Measurements from ENCODE around the gene SETMAR.

The SETMAR gene

DNA sequence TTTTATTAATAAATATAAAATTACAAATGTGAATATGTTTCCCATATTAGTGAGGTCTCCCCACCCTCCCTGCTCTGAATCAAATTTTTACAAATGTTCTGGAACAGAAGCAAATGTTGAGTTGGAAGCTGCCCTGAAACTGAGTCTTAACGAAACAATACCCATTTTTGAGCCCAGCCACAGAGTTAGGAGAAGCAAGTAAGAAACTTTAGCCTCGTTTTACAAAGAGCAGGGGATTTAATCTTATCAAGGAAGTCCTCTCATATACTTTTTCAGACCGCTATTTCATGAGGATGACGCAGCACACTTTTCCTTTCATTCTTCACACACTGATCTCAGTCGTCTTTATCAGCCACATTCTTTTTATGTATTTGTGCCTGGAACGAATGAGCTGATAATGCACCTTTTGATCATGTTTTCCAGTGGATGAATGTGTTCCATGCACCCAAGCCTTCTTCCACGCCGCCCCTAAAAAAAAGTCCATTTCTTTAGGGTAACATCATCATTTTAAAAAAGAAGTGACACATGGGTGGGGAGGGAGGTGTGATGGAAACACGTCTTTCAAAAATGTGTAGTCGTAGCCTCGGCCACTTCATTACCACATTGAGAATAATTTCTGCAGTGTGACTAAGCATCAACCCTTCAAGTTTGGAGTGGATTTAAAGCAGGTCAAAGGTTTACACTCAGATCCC lies 48.1 kb downstream of the SETMAR start:
- peak; percentile 20 for DNase-seq (ENCODE audit: low read depth)

DNA sequence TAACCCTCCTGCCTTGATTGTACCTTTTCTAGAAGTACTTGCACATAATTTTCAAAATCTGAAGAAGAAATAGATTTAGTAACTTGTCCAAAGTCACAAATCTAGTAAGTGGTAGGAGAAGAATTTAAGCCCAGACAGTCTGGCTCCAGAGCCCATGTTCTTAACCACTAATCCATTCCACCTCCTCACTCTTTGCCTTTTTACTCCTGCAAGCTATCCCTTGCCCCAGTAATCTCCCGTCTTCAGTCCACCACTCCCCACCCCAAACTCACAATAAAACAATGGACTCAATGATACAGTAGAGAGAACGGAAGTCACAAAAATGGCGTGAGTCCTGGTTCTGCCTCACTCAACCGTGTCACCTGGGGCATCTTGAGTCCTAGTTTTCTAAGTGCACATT lies 48.7 kb downstream of the SETMAR start:
- no peak for DNase-seq (ENCODE audit: low read depth)

DNA sequence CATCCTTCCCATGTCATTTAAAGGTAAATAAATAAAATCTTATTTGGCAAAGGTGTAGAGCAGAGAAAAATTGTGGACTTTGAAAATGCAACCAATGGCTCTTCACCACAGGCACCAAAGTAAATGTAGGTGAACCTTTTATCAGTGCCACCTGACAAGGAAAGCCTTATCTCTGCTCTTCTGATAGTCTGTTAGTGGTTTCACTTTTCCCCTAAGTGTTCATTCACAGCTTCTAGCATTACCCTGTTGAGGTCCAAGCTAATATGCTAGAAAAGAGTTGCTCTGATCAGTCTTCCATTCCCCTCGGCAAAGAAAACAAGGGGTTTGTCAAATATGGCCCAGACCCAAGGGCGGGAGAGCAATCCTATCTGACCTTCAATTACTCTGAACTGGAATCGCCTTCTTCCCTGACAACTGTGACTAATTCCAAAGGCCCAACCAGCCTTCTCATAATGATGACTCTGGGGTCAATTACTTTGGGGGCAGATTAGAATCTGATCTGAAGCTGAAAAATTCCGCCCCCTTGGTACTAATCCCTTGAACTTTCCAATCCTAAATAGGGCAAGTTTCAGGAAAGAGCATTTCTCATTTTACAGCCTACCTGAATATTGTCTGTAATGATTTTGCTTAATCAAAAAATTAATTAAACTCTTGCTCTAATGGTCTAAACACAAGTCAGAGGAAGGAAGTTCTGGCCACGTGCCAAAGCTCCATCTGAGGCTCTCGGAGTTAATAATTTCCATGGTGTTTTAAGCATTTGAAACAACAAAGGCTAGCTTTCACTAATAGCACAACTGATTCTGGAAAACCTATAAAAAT lies 52.4 kb downstream of the SETMAR start:
- DNase-seq (ENCODE audit: low read depth): no peak

DNA sequence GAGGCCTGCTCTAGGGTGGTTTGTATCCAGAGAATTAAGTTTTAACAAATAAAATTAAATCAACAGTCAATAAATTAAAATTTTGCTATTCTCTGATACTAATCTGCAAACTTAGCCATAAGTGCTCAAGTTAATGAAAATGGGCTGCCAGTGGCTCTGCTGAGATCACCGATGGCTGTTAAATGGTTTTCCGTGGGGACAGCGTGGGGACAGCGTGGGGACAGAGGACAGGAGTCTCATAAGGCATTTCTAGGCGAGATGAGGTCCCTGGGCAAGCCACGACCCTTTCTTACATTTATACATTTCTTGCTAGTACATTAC lies 53.0 kb downstream of the SETMAR start:
- no peak for DNase-seq (ENCODE audit: low read depth)

DNA sequence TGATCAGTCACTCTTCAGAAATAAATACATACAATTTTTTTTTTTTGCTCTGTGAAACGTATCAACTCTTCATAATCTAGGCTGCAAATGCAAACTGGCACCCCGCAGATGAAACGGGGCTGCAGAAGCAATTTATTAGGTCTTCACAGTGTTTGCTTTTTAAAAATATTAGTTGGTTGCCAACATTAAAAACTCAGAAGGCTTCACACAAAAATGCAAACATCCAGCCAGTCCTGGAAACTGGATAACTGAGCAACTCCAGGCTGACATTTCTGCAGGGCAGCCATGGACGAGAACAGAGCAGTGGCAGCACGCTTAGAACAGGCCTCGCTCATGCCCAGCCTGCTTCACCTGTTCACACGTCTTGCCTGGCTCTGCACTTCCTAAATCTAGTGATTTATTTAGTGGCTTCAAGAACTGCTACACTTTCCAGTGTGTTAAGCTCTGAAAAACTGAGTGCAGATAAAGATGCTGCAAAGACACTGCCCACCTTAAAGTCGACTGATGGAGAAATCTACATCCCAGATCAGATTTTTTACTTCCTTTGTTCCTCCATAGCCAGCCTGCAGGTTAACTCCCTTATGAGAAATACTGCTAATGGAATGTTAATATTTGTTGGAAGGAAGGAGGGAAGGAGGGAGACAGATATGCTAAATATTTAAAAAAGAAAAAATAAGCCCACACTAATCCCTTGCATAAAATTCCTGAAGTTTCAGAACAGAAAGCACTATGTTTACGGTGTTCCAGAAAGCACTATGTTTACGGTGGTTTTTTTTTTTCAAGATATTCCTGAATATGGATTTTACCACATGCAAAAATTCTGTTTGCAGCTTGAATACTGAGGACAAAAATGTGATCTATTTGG lies 53.6 kb downstream of the SETMAR start:
- no peak for DNase-seq (ENCODE audit: low read depth)

DNA sequence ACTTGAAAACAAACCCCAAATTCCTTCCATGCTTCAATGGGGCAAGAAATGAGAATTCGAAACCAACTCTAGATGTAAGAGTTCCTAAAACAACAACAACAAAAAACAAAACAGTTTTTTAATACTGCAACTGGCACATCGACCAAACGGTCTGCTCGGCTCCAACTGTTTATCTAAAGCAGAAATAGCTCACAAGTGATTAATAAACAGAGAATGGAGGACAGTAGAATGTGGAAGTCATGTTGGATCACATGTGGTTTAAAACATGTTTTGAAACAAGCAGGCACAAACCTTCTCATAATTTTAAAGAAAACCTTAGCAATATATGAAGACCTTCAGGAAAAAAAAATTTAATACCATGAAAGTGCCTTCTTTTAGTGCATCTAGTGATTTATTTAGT lies 55.1 kb downstream of the SETMAR start:
- peak; percentile 24 for DNase-seq (ENCODE audit: low read depth)

DNA sequence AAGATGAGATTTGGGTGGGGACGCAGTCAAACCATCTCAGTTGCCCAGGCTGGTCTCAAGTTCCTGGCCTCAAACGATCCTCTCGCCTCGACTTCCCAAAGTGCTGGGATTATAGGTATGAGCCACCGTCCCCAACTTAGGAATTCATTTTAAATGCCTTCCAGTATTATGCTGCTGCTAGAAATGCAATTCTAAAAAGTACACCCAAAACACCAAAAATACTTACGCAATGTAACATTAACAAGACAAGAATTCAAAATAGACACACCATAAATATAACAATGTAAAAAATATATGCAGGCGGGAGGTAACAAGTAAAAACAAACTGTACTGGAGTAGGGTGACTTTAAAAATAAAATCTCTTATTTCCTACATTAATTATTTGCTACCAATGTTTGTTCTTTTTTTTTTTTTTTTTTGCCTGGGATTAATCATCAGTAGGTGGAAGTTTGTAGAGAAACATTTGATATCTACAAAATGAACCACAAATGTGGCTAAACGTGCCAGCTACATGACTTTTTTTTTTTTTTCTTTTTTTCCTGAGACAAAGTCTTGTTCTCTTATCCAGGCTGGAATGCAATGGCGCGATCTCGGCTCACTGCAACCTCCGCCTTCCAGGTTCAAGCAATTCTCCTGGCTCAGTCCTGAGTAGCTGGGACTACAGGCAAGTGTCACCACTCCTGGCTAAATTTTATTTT lies 56.8 kb downstream of the SETMAR start:
- DNase-seq (ENCODE audit: low read depth): no peak

DNA sequence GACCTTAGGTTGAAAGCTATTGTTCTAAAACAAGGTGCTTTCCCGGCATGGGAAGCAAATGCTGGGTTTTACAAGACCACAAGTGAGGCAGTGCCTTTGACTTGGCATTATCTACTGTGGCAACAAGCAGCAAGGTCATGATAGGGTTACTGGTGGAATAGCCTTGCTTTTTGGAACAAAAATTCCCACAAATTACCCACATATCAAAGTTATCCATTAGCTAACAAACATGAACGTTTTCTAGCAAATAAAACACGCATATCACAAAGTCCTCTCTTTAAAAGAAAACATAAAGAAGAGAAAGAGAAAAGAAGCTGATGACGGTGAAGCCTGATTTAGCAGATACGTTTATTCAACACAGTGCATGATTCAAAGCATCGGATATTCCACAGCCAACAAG lies 57.6 kb downstream of the SETMAR start:
- no peak for DNase-seq (ENCODE audit: low read depth)

DNA sequence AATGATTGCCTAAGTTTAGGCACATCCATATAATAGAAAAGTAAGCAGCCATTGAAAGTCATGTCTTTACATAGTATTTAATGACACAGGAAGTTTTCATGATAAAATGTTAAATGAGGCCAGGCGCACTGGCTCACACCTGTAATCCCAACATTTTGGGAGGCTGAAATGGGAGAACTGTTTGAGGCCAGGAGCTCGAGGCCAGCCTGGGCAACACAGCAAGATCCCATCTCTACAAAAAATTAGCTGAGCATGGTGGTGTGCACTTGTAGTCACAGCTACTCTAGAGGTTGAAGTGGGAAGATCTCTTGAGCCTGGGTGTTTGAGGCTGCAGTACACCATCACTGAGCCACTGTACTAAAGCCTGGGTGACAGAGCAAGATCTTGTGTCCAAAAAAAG lies 59.4 kb downstream of the SETMAR start:
- no peak for DNase-seq (ENCODE audit: low read depth)

Data from iris pigment epithelial cell (primary cell).